GM19467 (cell line): Measurements from ENCODE around the gene DNAJC12.
"Not testable (repeated sequence)": the region's sequence is repeated elsewhere in the genome, so short reads cannot be mapped to it uniquely, and the experiment has no call there.

Source experiments
- ATAC-seq: cut with Tn5 transposase; IDR thresholded peaks from one replicate; pipeline ENCODE4 v1.9.1; 2021; ENCODE audit warnings: mild to moderate bottlenecking, moderate library complexity; ENCODE audit not compliant: unreplicated experiment

DNAJC12 gene

GRCh38 chr10:67837541-67838314, at the start of gene DNAJC12:
DNAJC12 (minus strand) TSS chr10:67838188; CDS start chr10:67838011, 177 bp downstream.
- no peak for ATAC-seq

GRCh38 chr10:67884842-67885670, 47.1 kb upstream of the DNAJC12 start:
- peak; percentile 54 for ATAC-seq

GRCh38 chr10:67884313-67884841, 46.4 kb upstream of the DNAJC12 start, which contains the start of gene SIRT1:
SIRT1 (plus strand) TSS chr10:67884656; CDS start chr10:67884722, 66 bp downstream.
- peak; percentile 89 for ATAC-seq

GRCh38 chr10:67883710-67884312, 45.8 kb upstream of the DNAJC12 start:
- ATAC-seq, result no peak

- ATAC-seq, result no peak
Observed at GRCh38 chr10:67878133-67878532, 40.1 kb upstream of the DNAJC12 start.

- ATAC-seq, result not testable (repeated sequence)
Observed at GRCh38 chr10:67877421-67877820, 39.4 kb upstream of the DNAJC12 start.

- ATAC-seq, result no peak
Observed at GRCh38 chr10:67875340-67876238, 37.6 kb upstream of the DNAJC12 start.

GRCh38 chr10:67869996-67870395, 32.0 kb upstream of the DNAJC12 start:
- ATAC-seq, result no peak

- ATAC-seq, result no peak
Observed at GRCh38 chr10:67868132-67868531, 30.1 kb upstream of the DNAJC12 start.

GRCh38 chr10:67864607-67865371, 26.8 kb upstream of the DNAJC12 start:
- no peak for ATAC-seq

- ATAC-seq, result no peak
Observed at GRCh38 chr10:67863094-67863493, 25.1 kb upstream of the DNAJC12 start.

GRCh38 chr10:67861750-67862432, 23.9 kb upstream of the DNAJC12 start:
- no peak for ATAC-seq

- no peak for ATAC-seq
Observed at GRCh38 chr10:67858971-67859370, 21.0 kb upstream of the DNAJC12 start.

- no peak for ATAC-seq
Observed at GRCh38 chr10:67853512-67853911, 15.5 kb upstream of the DNAJC12 start.

- ATAC-seq, result no peak
Observed at GRCh38 chr10:67852761-67853160, 14.8 kb upstream of the DNAJC12 start.

GRCh38 chr10:67851186-67851585, 13.2 kb upstream of the DNAJC12 start:
- ATAC-seq, result no peak

GRCh38 chr10:67849331-67850011, 11.5 kb upstream of the DNAJC12 start:
- peak; percentile 96 for ATAC-seq

- no peak for ATAC-seq
Observed at GRCh38 chr10:67843284-67843683, 5.3 kb upstream of the DNAJC12 start.
